RWPE1 (cell line): ENCODE results near the gene SLC25A13.

Experiments used
- CTCF ChIA-PET: fragments of 350-600 bp; sonication (Branson Sonifier 250); formaldehyde crosslinking; extraction: SDS; loops from one replicate; lab custom pipeline; 2021; lab: Yijun Ruan, JAX
- POLR2A ChIA-PET: fragments of 400-600 bp; formaldehyde crosslinking; extraction: SDS; loops from one replicate; lab custom pipeline; 2020; ENCODE audit warnings: antibody characterized with exemption; ENCODE audit not compliant: low non-redundant PET; lab: Yijun Ruan, JAX
- DNase-seq: peaks from one replicate; pipeline ENCODE4 v3.0.0; 2012; ENCODE audit warnings: low spot score
- H3K27ac ChIP-seq: fragments of 450-650 bp; 2 replicates; pipeline ENCODE4 v1.5.1; 2017
- TF ChIP-seq, protein P1 (sequence below): fragments of 450-650 bp; conservative IDR thresholded peaks from 2 replicates; pipeline ENCODE4 v1.5.1; 2017; ENCODE audit warnings: low read depth, mild to moderate bottlenecking

Gene SLC25A13

DNA sequence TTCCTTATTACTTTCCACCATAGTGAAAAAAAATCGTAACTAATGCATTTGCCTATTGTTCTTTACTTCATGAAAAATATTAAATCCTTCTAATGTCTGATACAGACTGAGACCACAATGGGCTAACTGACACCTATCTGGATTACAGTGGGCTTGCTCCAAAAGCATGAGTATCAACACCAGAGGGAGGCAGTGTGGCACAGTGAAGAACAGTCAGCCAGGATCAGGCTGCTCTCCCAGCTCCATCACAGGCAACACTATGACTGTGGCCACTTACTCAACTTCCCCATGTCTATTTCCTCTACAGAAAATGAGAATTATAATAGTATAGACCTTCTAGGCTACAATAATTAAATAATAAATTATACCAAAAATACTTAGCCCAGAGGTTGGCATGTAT is 97.2 kb downstream of the SLC25A13 start:
- DNase-seq, result no peak
- TF ChIP-seq, protein P1, sequence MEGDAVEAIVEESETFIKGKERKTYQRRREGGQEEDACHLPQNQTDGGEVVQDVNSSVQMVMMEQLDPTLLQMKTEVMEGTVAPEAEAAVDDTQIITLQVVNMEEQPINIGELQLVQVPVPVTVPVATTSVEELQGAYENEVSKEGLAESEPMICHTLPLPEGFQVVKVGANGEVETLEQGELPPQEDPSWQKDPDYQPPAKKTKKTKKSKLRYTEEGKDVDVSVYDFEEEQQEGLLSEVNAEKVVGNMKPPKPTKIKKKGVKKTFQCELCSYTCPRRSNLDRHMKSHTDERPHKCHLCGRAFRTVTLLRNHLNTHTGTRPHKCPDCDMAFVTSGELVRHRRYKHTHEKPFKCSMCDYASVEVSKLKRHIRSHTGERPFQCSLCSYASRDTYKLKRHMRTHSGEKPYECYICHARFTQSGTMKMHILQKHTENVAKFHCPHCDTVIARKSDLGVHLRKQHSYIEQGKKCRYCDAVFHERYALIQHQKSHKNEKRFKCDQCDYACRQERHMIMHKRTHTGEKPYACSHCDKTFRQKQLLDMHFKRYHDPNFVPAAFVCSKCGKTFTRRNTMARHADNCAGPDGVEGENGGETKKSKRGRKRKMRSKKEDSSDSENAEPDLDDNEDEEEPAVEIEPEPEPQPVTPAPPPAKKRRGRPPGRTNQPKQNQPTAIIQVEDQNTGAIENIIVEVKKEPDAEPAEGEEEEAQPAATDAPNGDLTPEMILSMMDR, result no peak
- POLR2A ChIA-PET, result no interaction called here
- CTCF ChIA-PET, result interaction anchor here (0.7 kb wide), 1 partner anchor 197 kb away, joined by 3 read pairs; no protein-coding TSS in a partner anchor
- H3K27ac ChIP-seq, result no peak overlapping the region

DNA sequence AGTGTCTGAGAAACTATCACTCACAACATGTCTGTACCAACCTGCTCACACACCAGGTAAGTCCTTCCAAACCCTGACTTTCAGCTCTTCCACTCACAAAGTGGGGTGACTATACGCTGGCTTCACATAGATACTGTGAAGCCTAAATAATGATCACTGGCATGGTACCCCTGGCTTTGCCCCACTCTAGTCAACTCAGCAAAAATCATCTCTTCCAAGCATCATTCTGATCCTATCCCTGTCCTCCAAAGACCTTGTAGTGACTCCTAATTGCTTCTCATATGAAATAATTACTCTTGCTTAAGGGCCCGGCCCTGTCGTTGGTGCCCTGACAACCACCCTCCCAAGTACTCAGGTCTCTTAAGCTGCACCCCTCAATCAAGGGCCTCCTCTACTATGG is 97.8 kb downstream of the SLC25A13 start:
- TF ChIP-seq, protein P1, result no peak
- POLR2A ChIA-PET, result no interaction called here
- CTCF ChIA-PET, result no interaction called here
- no peak for DNase-seq
- H3K27ac ChIP-seq, result no peak overlapping the region

DNA sequence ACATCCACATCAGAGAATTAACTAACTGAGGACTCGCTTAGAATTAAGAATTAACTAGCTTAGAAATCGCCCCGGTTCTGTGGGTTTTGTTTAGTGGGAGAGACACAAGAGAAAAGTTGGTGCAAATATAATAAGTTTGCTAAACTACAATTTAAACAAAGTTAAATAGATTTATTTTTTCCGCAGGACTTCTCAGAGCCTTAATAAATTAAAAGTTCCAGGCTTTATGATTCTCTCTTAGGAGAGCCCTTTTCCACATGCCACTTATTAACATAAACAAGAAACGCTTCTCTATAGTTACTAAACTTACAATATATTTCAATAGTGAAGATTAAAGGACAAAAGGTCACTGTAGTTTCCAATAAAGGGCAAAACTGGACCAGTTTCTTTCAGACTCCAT is 100.0 kb downstream of the SLC25A13 start:
- no peak for DNase-seq
- H3K27ac ChIP-seq, result no peak overlapping the region
- ChIA-PET POLR2A (no interaction called here), CTCF (no interaction called here)
- TF ChIP-seq, protein P1, result no peak

DNA sequence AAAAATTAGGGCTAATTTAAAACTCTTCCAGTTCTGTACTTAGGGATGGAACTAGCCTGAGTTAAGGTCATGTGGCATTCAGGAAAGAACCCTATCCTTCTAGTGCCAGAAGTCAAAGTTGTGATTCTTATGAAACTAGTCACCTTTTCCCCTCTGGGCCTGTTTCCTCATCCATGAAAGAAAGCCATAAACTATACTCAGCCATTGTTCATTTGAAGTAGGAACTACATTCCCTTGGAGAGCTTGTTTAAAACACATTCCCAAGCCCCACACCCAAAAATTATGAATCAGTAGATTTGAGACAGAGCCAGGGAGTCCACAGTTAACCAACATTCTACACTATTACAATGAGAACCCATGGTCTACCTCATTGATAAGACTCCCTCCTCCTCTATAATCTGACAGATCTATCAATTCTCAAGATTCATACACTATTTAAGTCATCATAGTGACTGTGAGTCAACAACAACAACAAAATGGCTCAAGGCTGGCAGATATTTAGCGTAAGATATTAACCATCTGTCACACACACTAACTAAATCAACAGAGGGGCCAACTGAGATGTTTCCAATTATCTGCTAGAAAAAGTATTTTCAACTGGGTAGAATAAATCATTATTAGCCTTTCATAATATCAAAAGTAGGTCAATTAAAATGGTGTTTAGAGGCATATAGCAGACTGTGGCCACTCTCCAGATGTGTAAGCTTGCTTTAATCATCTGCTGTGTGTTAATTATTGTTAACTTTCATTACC is 102.3 kb downstream of the SLC25A13 start:
- CTCF ChIA-PET, result no interaction called here
- DNase-seq, result peak; percentile 81
- H3K27ac ChIP-seq, result no peak overlapping the region
- TF ChIP-seq, protein P1, result no peak
- POLR2A ChIA-PET, result no interaction called here

DNA sequence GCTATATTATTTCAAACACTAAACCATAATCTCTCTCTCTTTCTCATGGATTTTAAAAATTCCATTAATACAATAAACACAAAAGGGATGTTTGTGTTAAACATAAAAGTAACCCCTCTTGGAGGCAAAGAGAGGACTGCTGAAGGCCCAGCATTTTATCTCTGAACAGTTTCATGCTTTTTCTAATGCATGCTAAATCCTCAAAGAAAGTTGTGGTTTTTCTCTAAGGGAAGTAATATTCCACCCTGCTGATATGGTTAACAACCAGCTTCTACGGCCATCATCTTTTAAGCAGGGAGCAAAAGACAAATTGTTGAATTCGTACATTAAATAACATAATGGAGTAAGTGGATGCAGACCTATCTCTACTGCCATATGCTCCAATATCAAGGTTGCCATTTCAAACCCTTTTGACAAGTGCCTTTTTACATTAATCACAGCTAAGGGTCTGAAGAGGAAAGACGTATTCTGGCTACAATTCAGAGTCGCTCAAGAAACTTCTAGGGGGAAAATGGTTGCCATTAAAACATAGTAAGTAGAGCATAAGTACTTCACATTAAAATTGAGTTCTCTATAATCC is 103.1 kb downstream of the SLC25A13 start:
- no peak overlapping the region for H3K27ac ChIP-seq
- DNase-seq, result no peak
- ChIA-PET CTCF (interaction anchor here (0.6 to 0.8 kb wide), 2 partner anchors 190 to 1401 kb away, joined by 3 read pairs; no protein-coding TSS in a partner anchor), POLR2A (no interaction called here)
- TF ChIP-seq, protein P1, result no peak

DNA sequence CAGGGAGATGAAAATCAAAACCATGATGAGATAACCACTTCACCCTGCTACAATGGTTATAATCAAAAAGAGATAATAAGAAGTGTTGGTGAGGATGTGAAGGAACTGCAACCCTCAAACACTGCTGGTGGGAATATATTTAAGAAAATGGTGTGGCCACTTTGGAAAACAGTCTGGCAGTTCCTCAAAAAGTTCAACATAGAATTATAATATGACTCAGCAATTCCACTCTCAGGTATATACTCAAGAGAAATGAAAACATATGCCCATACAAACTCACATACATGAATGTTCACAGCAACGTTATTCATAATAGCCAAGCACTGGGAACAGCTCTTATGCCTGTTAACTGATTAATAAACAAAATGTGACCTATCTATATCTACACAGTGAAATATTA is 104.8 kb downstream of the SLC25A13 start:
- TF ChIP-seq, protein P1, result no peak
- no peak for DNase-seq
- CTCF ChIA-PET, result no interaction called here
- POLR2A ChIA-PET, result no interaction called here
- no peak overlapping the region for H3K27ac ChIP-seq
